Fibroblast of lung (primary cell): ENCODE results near the gene RILPL2. TPM values are rescaled to one million over a fixed set of nuclear protein-coding genes. Genes with fewer than 3 reads are reported as not detected.
A peak's percentile ranks its signal among the peaks of the same experiment; 100 is the strongest.

Experiments used
- DNase-seq, 2 donors: peaks; one replicate each; pipeline versions ENCODE4 v3.0.0 to v3.0.0-alpha.2; 2010; ENCODE audit warnings: low read depth in 2 of 2
- H2AFZ ChIP-seq: 2 replicates; pipeline ENCODE4 v1.5.1; 2012; ENCODE audit warnings: low read length, control low read depth, inconsistent platforms
- H3K27ac ChIP-seq: 2 replicates; pipeline ENCODE4 v1.5.1; 2011; ENCODE audit warnings: low read length, control low read depth; ENCODE audit not compliant: insufficient read depth
- H3K27me3 ChIP-seq: 2 replicates; pipeline ENCODE4 v1.5.1; 2011; ENCODE audit warnings: mild to moderate bottlenecking, low read length; ENCODE audit not compliant: control insufficient read depth, insufficient read depth
- H3K36me3 ChIP-seq: 2 replicates; pipeline ENCODE4 v1.5.1; 2011; ENCODE audit warnings: low read length; ENCODE audit not compliant: control insufficient read depth, insufficient read depth
- H3K4me1 ChIP-seq: 2 replicates; pipeline ENCODE4 v1.5.1; 2011; ENCODE audit warnings: low read length; ENCODE audit not compliant: control insufficient read depth, insufficient read depth; ENCODE audit errors: extremely low read depth
- H3K4me2 ChIP-seq: 2 replicates; pipeline ENCODE4 v1.5.1; 2011; ENCODE audit warnings: low read length, control low read depth; ENCODE audit not compliant: insufficient read depth; ENCODE audit errors: extremely low read depth
- H3K4me3 ChIP-seq, 4 experiments: fragments of 200-600 bp in 1 of 4; sonication (generic) in 1 of 4; replicated peaks in 1 of 4; 2 replicates each; pipeline ENCODE4 v1.5.1; 2011 to 2016; ENCODE audit warnings: low read length in 4 of 4, low read depth in 3 of 4, mild to moderate bottlenecking in 3 of 4, control low read depth in 2 of 4, inconsistent platforms in 1 of 4, mixed read lengths in 1 of 4; ENCODE audit not compliant: insufficient read depth in 1 of 4; ENCODE audit errors: control extremely low read depth in 1 of 4
- H3K79me2 ChIP-seq: 2 replicates; pipeline ENCODE4 v1.5.1; 2012; ENCODE audit warnings: mild to moderate bottlenecking, low read length, inconsistent platforms; ENCODE audit not compliant: control insufficient read depth, insufficient read depth
- H3K9ac ChIP-seq: 2 replicates; pipeline ENCODE4 v1.5.1; 2011; ENCODE audit warnings: mild to moderate bottlenecking, low read length, control low read depth; ENCODE audit not compliant: insufficient read depth
- H3K9me3 ChIP-seq: 2 replicates; pipeline ENCODE4 v1.5.1; 2012; ENCODE audit warnings: low read depth, low read length; ENCODE audit not compliant: control insufficient read depth, insufficient read depth
- H4K20me1 ChIP-seq: 2 replicates; pipeline ENCODE4 v1.5.1; 2011; ENCODE audit warnings: low read length; ENCODE audit not compliant: control insufficient read depth, insufficient read depth; ENCODE audit errors: extremely low read depth
- CTCF ChIP-seq, 2 donors: IDR thresholded peaks in 1 of 2; conservative IDR thresholded peaks in 1 of 2; 1 replicate in 1 of 2; 2 replicates in 1 of 2; pipeline ENCODE4 v1.5.1; 2011 to 2012; ENCODE audit warnings: low read length in 2 of 2, control low read depth in 1 of 2, inconsistent platforms in 1 of 2, low read depth in 1 of 2, mild to moderate bottlenecking in 1 of 2
- EZH2 ChIP-seq: IDR thresholded peaks from 2 replicates; pipeline ENCODE4 v1.5.1; 2012; ENCODE audit warnings: low read length, control low read depth, mild to moderate bottlenecking; ENCODE audit errors: missing control alignments
- polyA plus RNA-seq, 2 donors: library from polyadenylated mRNA; depleted of rRNA in 1 of 2; stranded (reverse) in 1 of 2; unstranded in 1 of 2; fragments of >200 nt; gene quantifications; 2 replicates each; pipeline ENCODE4 v1.2.1, GENCODE V29; 2011 to 2012; ENCODE audit warnings: missing spikeins in 1 of 2
- total RNA-seq: library from RNA; depleted of rRNA; stranded (reverse); fragments of >200 nt; gene quantifications from 2 replicates; pipeline ENCODE4 v1.2.1, GENCODE V29; 2014

Gene RILPL2
- total and polyA plus RNA-seq, 2 donors (not counting 1 experiment from before 2014, with no cell fraction given): 3.7 to 4.5 TPM

DNA sequence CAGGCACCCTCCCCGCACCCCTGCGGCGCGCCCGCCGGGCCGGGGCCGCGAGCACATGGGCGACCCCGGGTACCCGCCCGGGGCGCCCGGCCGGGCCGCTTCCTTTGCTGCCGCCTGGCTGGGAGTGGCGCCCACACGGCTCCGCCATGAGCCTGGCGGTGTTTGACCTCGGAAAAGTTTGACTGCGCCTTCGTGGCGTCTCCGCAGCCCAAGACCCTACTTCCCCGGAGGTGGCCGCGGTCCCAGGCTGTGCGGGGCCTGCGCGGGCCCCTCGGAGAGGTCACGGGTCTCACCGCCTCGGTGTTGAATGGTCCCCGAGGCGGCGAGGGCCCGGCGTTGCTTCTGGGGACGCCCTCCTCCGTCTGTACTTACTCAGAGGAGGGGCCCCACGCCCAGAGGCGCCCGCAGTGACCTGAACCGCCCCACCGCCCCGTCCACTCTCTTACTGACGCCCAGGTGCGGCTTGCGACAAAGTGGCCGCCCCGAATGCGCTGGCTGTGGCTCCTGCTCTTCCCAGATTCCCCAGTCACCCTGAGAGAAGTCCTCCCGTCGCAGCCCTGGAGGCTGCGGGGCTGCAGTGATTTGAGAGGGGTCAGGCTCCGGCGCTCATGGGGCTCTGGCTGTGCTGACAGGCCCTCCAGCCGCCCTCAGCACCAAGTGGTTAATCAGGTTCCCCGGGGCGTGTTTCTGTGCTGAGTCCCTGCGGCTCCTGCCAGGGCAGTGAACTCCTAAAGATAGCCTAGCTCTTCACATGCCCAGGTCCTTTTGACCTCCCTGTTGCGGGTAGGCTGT is 46.7 kb downstream of the RILPL2 start:
- Histone ChIP-seq H3K4me3 (peak overlapping the region; percentile 54 to 80 (median 70)), H3K9me3 (no peaks in the 10 kb centered on the region), H3K4me2 (peak overlapping the region; percentile 69), H3K36me3 (peaks cover 16% of the 10 kb centered on the region), H3K27me3 (no peaks in the 10 kb centered on the region), H3K9ac (peak overlapping the region; percentile 68), H3K27ac (peak overlapping the region; percentile 41), H2AFZ (no peak overlapping the region), H3K79me2 (peaks cover 68% of the 10 kb centered on the region), H3K4me1 (peaks cover 15% of the 10 kb centered on the region), H4K20me1 (no peaks in the 10 kb centered on the region)
- TF ChIP-seq EZH2 (no peak), CTCF (conservative IDR thresholded peaks at IDR 0.05 in 1 of 2, IDR thresholded peaks at IDR 0.05 in 1 of 2; ENCODE audit: low read depth in 1 of 2, low read length in 2 of 2) (no peak)
- peak in 1 of 2 donors; percentile 29 for DNase-seq

DNA sequence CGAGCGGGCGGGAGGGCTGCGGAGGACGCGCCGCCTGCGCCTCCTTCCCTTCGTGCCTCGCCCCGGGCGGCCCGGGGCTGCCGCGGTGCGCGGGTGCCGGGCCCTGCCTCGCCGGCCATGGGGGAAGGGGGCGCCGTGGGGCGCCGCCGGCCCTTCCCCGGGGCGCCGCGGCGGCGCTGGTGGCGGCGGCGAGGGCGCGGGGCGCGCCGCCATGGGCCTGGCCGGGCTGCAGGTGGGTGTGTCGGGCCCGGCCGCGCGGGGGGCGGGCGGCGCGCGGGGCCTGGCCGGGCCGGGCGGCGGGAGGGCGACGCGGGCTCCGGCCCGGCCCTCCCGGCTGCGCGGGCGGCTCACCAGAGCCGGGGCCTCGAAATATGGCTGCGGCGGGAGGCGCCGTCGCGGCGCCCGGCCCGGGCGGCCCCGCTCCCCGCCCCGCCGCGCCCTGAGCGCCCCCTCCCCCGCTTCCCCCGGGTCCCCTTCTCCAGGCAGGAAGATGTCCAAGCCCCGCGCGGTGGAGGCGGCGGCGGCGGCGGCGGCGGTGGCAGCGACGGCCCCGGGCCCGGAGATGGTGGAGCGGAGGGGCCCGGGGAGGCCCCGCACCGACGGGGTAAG is 47.4 kb downstream of the RILPL2 start:
- H3K27me3 ChIP-seq: no peaks in the 10 kb centered on the region
- no peak overlapping the region for H2AFZ ChIP-seq
- H3K4me3 ChIP-seq: peak overlapping the region in 2 of 4 experiments; percentile 63 to 77
- H3K9ac ChIP-seq: peak overlapping the region; percentile 68
- no peaks in the 10 kb centered on the region for H3K9me3 ChIP-seq
- no peak for DNase-seq
- peaks cover 12% of the 10 kb centered on the region for H3K4me1 ChIP-seq
- H3K27ac ChIP-seq: no peak overlapping the region
- TF ChIP-seq CTCF (conservative IDR thresholded peaks at IDR 0.05 in 1 of 2, IDR thresholded peaks at IDR 0.05 in 1 of 2; ENCODE audit: low read depth in 1 of 2, low read length in 2 of 2): no peak
- H3K36me3 ChIP-seq: peaks cover 14% of the 10 kb centered on the region
- no peak overlapping the region for H3K4me2 ChIP-seq
- peaks cover 69% of the 10 kb centered on the region for H3K79me2 ChIP-seq
- no peaks in the 10 kb centered on the region for H4K20me1 ChIP-seq

DNA sequence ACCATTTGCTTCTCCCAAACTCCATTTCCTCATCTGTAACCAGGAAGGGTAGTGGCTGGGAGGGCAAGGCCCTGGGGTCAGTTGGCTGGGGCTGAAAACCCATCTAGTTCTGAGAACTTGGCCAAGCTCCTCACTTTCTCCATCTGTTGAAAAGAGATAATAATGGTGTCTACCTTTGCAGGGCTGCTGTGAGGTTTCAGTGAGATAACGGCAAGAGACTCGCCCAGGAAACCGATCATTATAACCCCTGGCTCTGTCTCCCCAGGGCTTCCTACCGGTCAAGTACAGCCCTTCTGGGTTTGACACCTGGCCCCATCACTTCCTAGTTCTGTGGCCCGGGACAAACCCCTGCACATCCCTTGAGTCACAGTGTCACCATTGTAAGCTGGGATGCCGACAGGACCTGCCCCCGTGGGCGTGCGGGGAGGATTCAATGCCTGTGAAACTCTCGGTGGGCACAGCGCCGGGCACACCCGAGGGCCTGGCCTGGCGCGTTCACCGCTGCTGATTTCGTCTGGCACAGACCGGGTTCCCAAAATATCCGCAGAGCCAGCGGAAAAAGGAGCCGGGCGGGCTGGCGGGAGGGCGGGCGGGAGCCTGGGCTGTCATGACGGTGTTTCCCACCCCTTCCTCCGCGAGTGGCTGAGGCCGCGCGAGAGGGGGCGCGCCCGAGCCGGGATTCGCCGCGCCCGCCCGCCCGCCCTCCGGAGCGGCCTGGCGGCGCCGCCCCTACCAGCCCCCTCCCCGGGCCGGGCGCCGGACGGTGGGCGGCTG is 48.1 kb downstream of the RILPL2 start:
- Histone ChIP-seq H3K4me3 (peak overlapping the region; percentile 62 to 67 (median 64)), H3K4me1 (peaks cover 12% of the 10 kb centered on the region), H3K4me2 (peak overlapping the region; percentile 99), H3K27ac (peak overlapping the region; percentile 90), H2AFZ (peak overlapping the region; percentile 90), H3K9ac (peak overlapping the region; percentile 79), H3K9me3 (no peaks in the 10 kb centered on the region), H4K20me1 (no peaks in the 10 kb centered on the region), H3K79me2 (peaks cover 69% of the 10 kb centered on the region), H3K36me3 (peaks cover 14% of the 10 kb centered on the region), H3K27me3 (no peaks in the 10 kb centered on the region)
- peak; percentile 63 to 68 for DNase-seq
- TF ChIP-seq CTCF (conservative IDR thresholded peaks at IDR 0.05 in 1 of 2, IDR thresholded peaks at IDR 0.05 in 1 of 2; ENCODE audit: low read depth in 1 of 2, low read length in 2 of 2): no peak
- TF ChIP-seq EZH2: no peak
